ENCODE results near the gene CSRP1. TPM values are rescaled to one million over a fixed set of nuclear protein-coding genes. Genes with fewer than 3 reads are reported as not detected.

CSRP1 gene
- total RNA-seq, 1 donor from 2014 or later: 29.5 TPM

GRCh38 chr1:201517631-201518030 lies 10.7 kb upstream of the CSRP1 start:
- ChIA-PET POLR2A (no interaction called here), CTCF (interaction anchor here (0.6 kb wide), 1 partner anchor 191 kb away, joined by 3 read pairs; no protein-coding TSS in a partner anchor)
- Mint-ChIP-seq H3K36me3 (ENCODE audit: low read depth) (peaks cover 12% of the 10 kb centered on the region), H3K4me3 (no peak overlapping the region), H3K4me1 (peaks cover 2% of the 10 kb centered on the region), H3K27me3 (no peaks in the 10 kb centered on the region), H3K27ac (no peak overlapping the region), H3K9me3 (peaks cover 3% of the 10 kb centered on the region)
- no peak for TF ChIP-seq CTCF (IDR thresholded peaks at IDR 0.05)
- ATAC-seq (ENCODE audit: low read depth) (no peak), DNase-seq (no peak)
- intact Hi-C loops (cut with micrococcal nuclease): no loop called here

DNA sequence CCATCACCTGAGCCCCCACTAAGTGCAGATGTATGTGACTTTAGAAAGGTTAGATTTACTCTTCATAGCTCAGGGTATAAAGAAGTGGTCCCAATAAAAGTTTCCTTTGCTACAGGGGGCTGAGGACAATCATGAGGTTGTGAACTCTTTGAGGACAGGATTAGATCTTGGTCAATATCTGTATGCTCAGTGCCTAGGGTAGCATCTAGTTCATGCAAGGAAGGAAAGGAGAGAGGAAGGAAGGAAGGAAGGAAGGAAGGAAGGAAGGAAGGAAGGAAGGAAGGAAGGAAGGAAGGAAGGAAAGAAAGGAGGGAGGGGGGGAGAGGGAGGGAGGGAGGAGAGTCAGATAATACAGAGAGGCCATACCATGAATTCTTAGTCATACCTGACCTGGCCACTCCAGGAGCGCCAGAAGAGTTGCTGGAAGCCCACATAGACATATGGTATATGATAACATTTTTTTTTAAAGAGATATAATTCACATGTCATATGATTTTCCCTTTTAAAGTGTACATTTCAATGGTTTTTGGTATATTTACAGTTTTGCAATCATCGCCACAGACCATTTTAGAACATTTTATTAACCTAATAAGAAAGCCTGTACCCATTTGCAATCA lies 9.7 kb upstream of the CSRP1 start:
- H3K4me3 Mint-ChIP-seq: no peak overlapping the region
- no peak for ATAC-seq (ENCODE audit: low read depth)
- no peak overlapping the region for H3K27ac Mint-ChIP-seq
- DNase-seq: no peak
- no peak for TF ChIP-seq CTCF (IDR thresholded peaks at IDR 0.05)
- ChIA-PET POLR2A (no interaction called here), CTCF (interaction anchor here (0.6 to 5.6 kb wide), 4 partner anchors 10 to 192 kb away, joined by 3 to 219 read pairs (median 5); partner anchors contain the start of gene CSRP1)
- H3K4me1 Mint-ChIP-seq: peaks cover 6% of the 10 kb centered on the region
- no peaks in the 10 kb centered on the region for H3K27me3 Mint-ChIP-seq
- peaks cover 7% of the 10 kb centered on the region for H3K36me3 Mint-ChIP-seq (ENCODE audit: low read depth)
- intact Hi-C loops (cut with micrococcal nuclease): no loop called here
- no peaks in the 10 kb centered on the region for H3K9me3 Mint-ChIP-seq

DNA sequence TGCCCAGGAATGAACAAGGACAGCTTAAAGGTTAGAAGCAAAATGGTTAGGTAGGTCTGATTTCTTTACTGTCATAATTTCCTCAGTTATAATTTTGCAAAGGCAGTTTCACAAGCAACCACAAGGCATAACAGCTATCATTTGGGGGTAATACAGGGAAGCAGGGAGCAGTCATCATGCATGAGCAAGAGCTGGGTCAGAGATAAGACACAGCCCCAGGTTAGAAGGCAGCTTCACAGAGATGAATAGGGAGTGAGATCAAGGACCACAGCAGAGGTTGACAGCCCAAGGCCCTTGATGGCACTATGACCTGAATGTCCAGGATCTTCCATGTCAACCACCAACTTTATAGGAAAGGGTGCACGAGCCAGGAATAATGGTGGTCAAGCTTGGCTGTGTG lies 9.0 kb upstream of the CSRP1 start:
- intact Hi-C loops (cut with micrococcal nuclease): no loop called here
- ATAC-seq (ENCODE audit: low read depth): no peak
- no peak for TF ChIP-seq CTCF (IDR thresholded peaks at IDR 0.05)

DNA sequence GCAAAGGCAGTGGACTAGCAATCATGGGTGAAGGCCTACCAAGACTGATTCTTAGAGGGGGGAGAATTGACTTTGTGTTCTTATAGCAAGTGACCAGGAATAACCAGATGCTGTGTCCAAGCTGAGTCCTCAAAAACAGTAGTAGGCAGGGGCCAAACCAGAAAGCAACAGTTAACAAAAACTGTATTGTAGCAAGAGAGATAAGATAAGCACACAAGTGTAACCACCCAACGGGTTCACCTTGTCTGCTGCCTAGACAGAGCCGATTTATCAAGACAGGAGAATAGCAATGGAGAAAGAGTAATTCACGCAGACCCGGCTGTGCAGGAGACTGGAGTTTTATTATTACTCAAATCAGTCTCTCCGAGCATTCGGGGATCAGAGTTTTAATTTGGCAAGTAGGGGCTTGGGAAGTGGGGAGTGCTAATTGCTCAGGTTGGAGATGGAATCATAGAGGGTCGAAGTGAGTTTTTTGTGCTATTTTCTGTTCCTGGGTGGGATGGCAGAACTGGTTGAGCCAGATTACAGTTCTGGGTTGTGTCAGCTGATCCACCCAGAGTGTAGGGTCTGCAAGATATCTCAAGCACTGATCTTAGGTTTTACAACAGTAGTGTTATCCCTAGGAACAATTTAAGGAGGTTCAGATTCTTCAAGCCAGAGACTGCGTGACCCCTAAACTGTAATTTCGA lies 8.3 kb upstream of the CSRP1 start:
- TF ChIP-seq CTCF (IDR thresholded peaks at IDR 0.05): no peak
- peaks cover 10% of the 10 kb centered on the region for H3K4me1 Mint-ChIP-seq
- intact Hi-C loops (cut with micrococcal nuclease): no loop called here
- no peaks in the 10 kb centered on the region for H3K9me3 Mint-ChIP-seq
- ChIA-PET POLR2A (interaction anchor here (0.9 kb wide), 1 partner anchor 35 kb away, joined by 3 read pairs; no protein-coding TSS in a partner anchor), CTCF (interaction anchor here (1.0 to 5.6 kb wide), 5 partner anchors 9 to 68 kb away, joined by 3 to 219 read pairs (median 6); partner anchors contain the start of gene CSRP1)
- H3K27me3 Mint-ChIP-seq: no peaks in the 10 kb centered on the region
- peaks cover 3% of the 10 kb centered on the region for H3K36me3 Mint-ChIP-seq (ENCODE audit: low read depth)
- DNase-seq: no peak
- no peak for ATAC-seq (ENCODE audit: low read depth)
- no peak overlapping the region for H3K27ac Mint-ChIP-seq
- no peak overlapping the region for H3K4me3 Mint-ChIP-seq

More for the DNA sequence above, 9.0 kb upstream of the CSRP1 start:
- H3K4me3 Mint-ChIP-seq: no peak overlapping the region
- no peak for DNase-seq
- no peaks in the 10 kb centered on the region for H3K9me3 Mint-ChIP-seq
- peaks cover 5% of the 10 kb centered on the region for H3K36me3 Mint-ChIP-seq (ENCODE audit: low read depth)
- POLR2A ChIA-PET: no interaction called here
- CTCF ChIA-PET: interaction anchor here (1.0 to 5.6 kb wide), 4 partner anchors 9 to 68 kb away, joined by 3 to 219 read pairs (median 5); partner anchors contain the start of gene CSRP1
- no peaks in the 10 kb centered on the region for H3K27me3 Mint-ChIP-seq
- H3K27ac Mint-ChIP-seq: no peak overlapping the region
- peaks cover 8% of the 10 kb centered on the region for H3K4me1 Mint-ChIP-seq

- Mint-ChIP-seq H3K4me1 (peaks cover 10% of the 10 kb centered on the region), H3K9me3 (no peaks in the 10 kb centered on the region), H3K27me3 (no peaks in the 10 kb centered on the region), H3K4me3 (no peak overlapping the region), H3K36me3 (ENCODE audit: low read depth) (peaks cover 2% of the 10 kb centered on the region), H3K27ac (no peak overlapping the region)
- no peak for TF ChIP-seq CTCF (IDR thresholded peaks at IDR 0.05)
- ChIA-PET POLR2A (interaction anchor here (0.9 kb wide), 1 partner anchor 34 kb away, joined by 3 read pairs; no protein-coding TSS in a partner anchor), CTCF (interaction anchor here (0.6 to 5.6 kb wide), 4 partner anchors 11 to 1108 kb away, joined by 3 to 219 read pairs (median 36); no protein-coding TSS in a partner anchor)
- ATAC-seq (ENCODE audit: low read depth) (no peak), DNase-seq (no peak)
- intact Hi-C loops (cut with micrococcal nuclease): no loop called here
Measured at GRCh38 chr1:201514466-201514865, 7.5 kb upstream of the CSRP1 start.
